HL-60 (cell line): Measurements from ENCODE around the gene FGR.

Source experiments
- DNase-seq, 2 experiments: peaks; one replicate each; pipeline ENCODE4 v3.0.0-alpha.2; 2010 to 2020; ENCODE audit warnings: low read depth in 1 of 2, low spot score in 1 of 2
- H3K27ac ChIP-seq: fragments of 250-450 bp; sonication (Bioruptor Pico); replicated peaks from 2 replicates; pipeline ENCODE4 v1.5.1; 2020; ENCODE audit warnings: mild to moderate bottlenecking, moderate library complexity
- H3K27me3 ChIP-seq: fragments of 250-450 bp; sonication (Bioruptor Pico); 2 replicates; pipeline ENCODE4 v1.5.1; 2021; ENCODE audit warnings: mild to moderate bottlenecking, moderate library complexity; ENCODE audit not compliant: insufficient read depth, poor library complexity, severe bottlenecking
- H3K4me3 ChIP-seq: replicated peaks from 2 replicates; pipeline ENCODE4 v1.5.1; 2011; ENCODE audit warnings: mild to moderate bottlenecking, control low read depth, low read length; ENCODE audit not compliant: insufficient read depth
- GABPA ChIP-seq: IDR thresholded peaks from 2 replicates; pipeline ENCODE4 v1.6.1; 2012; ENCODE audit warnings: low read depth
- POLR2AphosphoS5 ChIP-seq: IDR thresholded peaks from 2 replicates; pipeline ENCODE4 v1.6.1; 2012; ENCODE audit warnings: low read depth
- SPI1 ChIP-seq: IDR thresholded peaks from 2 replicates; pipeline ENCODE4 v1.6.1; 2012; ENCODE audit warnings: low read depth, mild to moderate bottlenecking, borderline replicate concordance
- TF ChIP-seq, protein P1 (sequence below): IDR thresholded peaks from one replicate; pipeline ENCODE4 v1.5.1; 2011; ENCODE audit warnings: low read length, control low read depth, inconsistent platforms; ENCODE audit not compliant: insufficient read depth
- TF ChIP-seq, protein P2 (sequence below): IDR thresholded peaks from 2 replicates; pipeline ENCODE4 v1.6.1; 2012; ENCODE audit warnings: low read depth; ENCODE audit not compliant: insufficient replicate concordance

Gene FGR

DNA sequence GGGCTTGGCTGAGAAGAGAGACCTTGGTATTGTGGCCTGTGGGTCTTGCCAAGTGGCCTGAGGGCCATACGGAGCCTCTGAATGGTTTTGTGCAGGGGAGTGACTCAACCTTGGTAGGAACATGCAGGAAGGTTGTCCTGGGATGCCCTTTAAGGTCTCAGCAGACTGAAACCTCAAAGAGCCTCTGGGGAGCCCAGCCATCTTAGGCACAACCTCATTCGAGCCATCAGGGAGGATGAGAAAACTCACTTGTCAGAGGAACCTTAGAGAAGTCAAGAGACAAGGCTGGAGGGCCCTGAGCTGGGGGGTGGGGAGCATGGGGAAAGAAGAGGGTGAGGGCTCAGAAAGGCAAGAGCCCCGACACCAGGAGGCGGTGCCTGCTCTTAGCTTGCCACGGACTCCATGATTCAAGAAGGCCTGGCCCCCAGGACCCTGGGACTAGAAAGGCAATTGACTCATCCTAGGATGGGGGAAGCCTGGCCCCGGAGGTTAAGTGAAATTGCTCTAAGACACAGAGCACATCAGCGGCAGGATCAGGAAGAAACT lies 24.0 kb upstream of the FGR start:
- H3K4me3 ChIP-seq, result no peak overlapping the region
- peak in 1 of 2 experiments; percentile 47 for DNase-seq
- H3K27me3 ChIP-seq, result no peaks in the 10 kb centered on the region
- H3K27ac ChIP-seq, result peak overlapping the region; percentile 45
- TF ChIP-seq POLR2AphosphoS5 (no peak), SPI1 (no peak), GABPA (no peak)
- TF ChIP-seq, protein P1, sequence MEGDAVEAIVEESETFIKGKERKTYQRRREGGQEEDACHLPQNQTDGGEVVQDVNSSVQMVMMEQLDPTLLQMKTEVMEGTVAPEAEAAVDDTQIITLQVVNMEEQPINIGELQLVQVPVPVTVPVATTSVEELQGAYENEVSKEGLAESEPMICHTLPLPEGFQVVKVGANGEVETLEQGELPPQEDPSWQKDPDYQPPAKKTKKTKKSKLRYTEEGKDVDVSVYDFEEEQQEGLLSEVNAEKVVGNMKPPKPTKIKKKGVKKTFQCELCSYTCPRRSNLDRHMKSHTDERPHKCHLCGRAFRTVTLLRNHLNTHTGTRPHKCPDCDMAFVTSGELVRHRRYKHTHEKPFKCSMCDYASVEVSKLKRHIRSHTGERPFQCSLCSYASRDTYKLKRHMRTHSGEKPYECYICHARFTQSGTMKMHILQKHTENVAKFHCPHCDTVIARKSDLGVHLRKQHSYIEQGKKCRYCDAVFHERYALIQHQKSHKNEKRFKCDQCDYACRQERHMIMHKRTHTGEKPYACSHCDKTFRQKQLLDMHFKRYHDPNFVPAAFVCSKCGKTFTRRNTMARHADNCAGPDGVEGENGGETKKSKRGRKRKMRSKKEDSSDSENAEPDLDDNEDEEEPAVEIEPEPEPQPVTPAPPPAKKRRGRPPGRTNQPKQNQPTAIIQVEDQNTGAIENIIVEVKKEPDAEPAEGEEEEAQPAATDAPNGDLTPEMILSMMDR, result no peak
- TF ChIP-seq, protein P2, sequence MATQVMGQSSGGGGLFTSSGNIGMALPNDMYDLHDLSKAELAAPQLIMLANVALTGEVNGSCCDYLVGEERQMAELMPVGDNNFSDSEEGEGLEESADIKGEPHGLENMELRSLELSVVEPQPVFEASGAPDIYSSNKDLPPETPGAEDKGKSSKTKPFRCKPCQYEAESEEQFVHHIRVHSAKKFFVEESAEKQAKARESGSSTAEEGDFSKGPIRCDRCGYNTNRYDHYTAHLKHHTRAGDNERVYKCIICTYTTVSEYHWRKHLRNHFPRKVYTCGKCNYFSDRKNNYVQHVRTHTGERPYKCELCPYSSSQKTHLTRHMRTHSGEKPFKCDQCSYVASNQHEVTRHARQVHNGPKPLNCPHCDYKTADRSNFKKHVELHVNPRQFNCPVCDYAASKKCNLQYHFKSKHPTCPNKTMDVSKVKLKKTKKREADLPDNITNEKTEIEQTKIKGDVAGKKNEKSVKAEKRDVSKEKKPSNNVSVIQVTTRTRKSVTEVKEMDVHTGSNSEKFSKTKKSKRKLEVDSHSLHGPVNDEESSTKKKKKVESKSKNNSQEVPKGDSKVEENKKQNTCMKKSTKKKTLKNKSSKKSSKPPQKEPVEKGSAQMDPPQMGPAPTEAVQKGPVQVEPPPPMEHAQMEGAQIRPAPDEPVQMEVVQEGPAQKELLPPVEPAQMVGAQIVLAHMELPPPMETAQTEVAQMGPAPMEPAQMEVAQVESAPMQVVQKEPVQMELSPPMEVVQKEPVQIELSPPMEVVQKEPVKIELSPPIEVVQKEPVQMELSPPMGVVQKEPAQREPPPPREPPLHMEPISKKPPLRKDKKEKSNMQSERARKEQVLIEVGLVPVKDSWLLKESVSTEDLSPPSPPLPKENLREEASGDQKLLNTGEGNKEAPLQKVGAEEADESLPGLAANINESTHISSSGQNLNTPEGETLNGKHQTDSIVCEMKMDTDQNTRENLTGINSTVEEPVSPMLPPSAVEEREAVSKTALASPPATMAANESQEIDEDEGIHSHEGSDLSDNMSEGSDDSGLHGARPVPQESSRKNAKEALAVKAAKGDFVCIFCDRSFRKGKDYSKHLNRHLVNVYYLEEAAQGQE, result no peak

DNA sequence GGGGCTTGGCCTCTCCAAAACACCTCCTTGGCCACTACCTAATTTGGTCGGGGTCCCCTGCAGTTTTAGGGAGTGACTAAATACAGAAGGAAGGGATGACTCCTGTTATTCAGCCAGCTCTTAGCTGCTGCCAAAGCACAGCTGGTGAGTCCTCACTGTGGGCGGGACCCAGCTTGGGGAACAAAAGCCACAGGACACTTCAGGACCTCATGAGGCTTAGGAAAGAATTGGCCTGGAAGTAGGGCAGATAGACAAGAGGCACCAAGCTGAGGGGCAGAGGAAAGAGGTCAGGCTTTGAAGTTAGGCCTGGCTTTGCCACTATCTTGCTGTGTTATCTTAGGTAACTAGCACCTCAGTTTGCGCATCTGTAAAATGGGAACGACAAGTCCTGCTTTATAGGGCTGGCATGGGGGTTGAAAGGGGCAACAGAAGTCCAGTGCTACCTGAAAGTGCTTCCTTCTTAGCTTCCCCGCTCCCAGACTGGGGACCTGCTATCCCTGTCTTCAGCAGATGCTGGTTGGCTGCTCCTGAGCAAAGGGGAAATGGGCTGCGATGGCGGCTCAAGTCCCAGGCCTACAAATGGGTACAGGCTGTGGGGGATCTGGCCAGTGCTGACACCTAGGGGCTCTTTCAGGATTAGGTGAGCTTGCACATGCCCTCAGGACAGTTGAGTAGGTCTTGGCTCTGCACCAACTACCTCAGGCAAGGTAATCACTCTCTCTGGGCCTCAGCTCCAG lies 21.3 kb upstream of the FGR start:
- no peak overlapping the region for H3K4me3 ChIP-seq
- peak overlapping the region; percentile 11 for H3K27ac ChIP-seq
- H3K27me3 ChIP-seq, result no peaks in the 10 kb centered on the region
- peak in 1 of 2 experiments; percentile 56 for DNase-seq
- TF ChIP-seq SPI1, result no peak
- TF ChIP-seq POLR2AphosphoS5, result 0 out of 2 replicates have a peak, but pooled peaks have one; percentile 23

DNA sequence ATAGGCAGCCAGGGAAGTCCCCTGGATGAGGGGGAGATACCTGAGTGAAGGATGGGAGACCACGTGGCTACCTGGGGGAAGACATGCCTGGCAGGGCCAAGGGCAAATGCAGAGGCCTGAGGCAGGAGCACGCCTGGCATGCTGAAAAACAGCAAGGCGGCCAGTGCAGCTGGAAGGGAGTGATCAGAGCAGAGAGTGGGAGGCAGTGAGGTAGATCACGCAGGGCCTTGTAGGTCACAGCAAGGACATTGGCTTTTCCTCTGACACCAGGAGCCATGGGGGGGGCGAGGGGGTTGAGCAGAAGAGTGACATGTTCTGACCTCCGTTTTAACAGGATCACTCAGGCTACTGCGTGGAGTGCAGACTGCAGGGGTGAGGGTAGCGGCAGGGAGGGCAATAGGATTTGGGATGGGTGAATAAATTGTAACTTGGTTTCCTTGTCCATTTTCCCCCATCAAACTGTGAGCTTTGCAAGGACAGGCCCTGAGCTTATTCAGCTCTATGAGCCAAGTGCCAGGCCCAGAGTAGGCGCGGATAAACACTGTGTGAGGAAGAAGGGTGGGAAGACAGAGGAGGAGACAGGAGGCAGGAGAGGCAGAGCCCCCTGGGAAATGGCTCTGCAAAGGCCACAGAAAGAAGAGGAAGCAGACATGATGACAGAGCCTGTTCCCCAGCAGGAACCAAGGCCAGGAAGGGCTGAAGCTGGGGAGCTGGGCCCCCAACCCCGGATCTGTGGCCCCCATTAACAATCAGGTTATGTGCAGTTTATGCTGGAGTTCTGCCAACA lies 20.4 kb upstream of the FGR start:
- Histone ChIP-seq H3K27me3 (no peaks in the 10 kb centered on the region), H3K4me3 (no peak overlapping the region), H3K27ac (peak overlapping the region; percentile 11)
- DNase-seq, result peak in 1 of 2 experiments; percentile 31
- TF ChIP-seq, protein P1, result no peak
- TF ChIP-seq POLR2AphosphoS5, result no peak
- TF ChIP-seq GABPA, result no peak
- TF ChIP-seq, protein P2, result no peak
- TF ChIP-seq SPI1, result no peak

DNA sequence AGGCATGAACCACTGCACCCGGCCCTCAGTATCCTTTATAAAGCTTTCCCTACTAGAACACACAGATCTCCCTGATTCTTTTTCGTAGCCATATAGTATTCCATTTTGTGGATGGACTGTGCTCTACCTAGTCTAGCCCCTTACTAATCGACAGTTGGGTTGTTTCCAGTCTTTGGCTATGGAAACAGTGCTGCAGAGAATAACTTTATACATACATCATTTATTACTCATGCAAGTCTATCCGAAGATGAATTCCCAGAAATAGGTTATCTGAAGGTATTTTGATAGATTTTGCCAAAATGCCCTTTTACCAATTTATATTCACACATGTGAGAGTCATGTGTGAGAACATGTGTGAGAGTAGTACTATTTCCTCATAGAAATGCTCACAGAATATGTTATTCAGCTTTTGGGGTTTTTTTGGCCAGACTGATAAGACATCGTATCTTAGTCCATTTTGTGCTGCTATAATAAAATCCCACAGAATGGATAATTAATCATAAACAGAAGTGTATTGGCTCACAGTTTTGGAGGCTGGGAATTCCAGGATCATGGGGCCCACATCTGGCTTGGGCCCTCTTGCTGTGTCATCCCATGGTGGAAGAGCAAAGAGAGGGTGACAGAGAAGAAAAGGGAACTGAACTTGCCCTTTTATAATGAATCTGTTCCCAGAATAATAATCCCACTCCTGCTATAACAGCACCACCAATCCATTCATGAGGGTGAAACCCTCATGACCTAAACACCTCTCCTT lies 17.3 kb upstream of the FGR start:
- H3K4me3 ChIP-seq, result no peak overlapping the region
- no peaks in the 10 kb centered on the region for H3K27me3 ChIP-seq
- TF ChIP-seq SPI1 (peak; percentile 55; the same call in 1 of the 2 replicates), GABPA (no peak)
- DNase-seq, result no peak
- no peak overlapping the region; the same call in 1 of the 2 replicates for H3K27ac ChIP-seq
